Activated CD4-positive, alpha-beta T cell treated with anti-CD3 and anti-CD28 coated beads, Interleukin-2, amount 50 U/mL, for 4 hours (primary cell): ENCODE results near the gene SCNN1A.

Experiments used
- DNase-seq, 2 experiments: peaks; one replicate each; pipeline ENCODE4 v3.0.0-alpha.2; 2020

Gene SCNN1A

GRCh38 chr12:6375269-6376078 is at the start of gene SCNN1A:
Gene SCNN1A (minus strand): TSS chr12:6375563. CDS start chr12:6374783, 780 bp downstream.
- no peak for DNase-seq

- no peak for DNase-seq
Measured at GRCh38 chr12:6424866-6425265, 49.5 kb upstream of the SCNN1A start.

GRCh38 chr12:6424008-6424347 is 48.6 kb upstream of the SCNN1A start:
- DNase-seq, result no peak

DNA sequence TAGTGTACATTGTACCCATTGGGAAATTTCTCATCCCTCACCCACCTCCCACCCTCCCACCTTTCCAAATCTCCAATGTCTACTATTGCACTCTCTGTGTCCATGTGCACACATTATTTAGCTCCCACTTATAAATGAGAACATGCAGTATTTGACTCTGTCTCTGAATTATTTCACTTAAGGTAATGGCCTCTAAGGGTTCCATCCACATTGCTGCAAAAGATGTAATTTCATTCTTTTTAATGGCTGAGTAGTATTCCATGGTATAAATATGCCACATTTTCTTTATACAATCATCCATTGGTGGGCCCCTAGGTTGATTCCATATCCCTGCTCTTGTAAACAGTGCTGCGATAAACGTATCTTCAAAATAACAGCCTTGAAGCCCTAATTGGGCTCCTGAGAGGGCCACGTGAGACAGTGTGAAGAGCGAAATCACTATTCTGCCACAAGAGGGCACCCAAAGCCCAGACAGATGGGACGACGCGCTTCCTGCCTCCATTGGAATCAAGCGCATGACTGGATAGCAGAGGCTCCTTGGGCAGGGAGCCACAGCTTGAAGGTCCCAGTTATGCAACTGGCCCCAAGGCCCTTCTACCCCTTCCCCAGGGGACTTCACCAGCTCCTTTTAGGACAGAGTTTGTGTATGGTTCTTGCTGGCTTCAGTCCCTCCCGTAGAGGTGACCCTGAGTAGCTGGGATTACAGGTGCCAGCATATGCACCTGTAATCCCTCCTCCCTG is 48.1 kb upstream of the SCNN1A start:
- peak; percentile 64 to 70 for DNase-seq

DNA sequence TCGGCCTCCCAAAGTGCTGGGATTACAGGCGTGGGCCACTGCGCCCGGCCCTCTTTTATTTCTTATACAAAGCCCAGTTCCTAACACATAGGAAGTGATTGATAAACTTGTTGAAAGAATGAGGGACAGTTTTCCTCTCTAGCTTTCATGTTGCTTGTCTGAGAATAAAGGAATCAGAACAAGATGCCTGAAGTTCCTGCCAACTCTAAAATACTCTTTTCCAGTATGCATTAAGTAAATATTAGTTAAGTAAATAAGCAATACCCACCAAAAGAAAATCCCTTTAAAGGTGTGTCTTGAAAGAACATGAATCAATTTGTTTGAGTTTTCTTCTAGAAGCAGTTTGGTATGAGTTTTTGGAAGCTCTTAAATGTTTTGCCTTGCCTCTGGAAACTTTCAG is 45.0 kb upstream of the SCNN1A start:
- DNase-seq, result no peak

GRCh38 chr12:6418796-6419195 is 43.4 kb upstream of the SCNN1A start:
- no peak for DNase-seq

- no peak for DNase-seq
Measured at GRCh38 chr12:6416596-6416995, 41.2 kb upstream of the SCNN1A start.

GRCh38 chr12:6407236-6407954 is 32.0 kb upstream of the SCNN1A start:
- no peak for DNase-seq

GRCh38 chr12:6405963-6406362 is 30.6 kb upstream of the SCNN1A start:
- no peak for DNase-seq

GRCh38 chr12:6404390-6404789 is 29.0 kb upstream of the SCNN1A start:
- DNase-seq, result no peak

GRCh38 chr12:6399884-6400644 is 24.7 kb upstream of the SCNN1A start:
- no peak for DNase-seq

- DNase-seq, result no peak
Measured at GRCh38 chr12:6396031-6396430, 20.7 kb upstream of the SCNN1A start.

GRCh38 chr12:6394398-6394797 is 19.0 kb upstream of the SCNN1A start:
- no peak for DNase-seq

DNA sequence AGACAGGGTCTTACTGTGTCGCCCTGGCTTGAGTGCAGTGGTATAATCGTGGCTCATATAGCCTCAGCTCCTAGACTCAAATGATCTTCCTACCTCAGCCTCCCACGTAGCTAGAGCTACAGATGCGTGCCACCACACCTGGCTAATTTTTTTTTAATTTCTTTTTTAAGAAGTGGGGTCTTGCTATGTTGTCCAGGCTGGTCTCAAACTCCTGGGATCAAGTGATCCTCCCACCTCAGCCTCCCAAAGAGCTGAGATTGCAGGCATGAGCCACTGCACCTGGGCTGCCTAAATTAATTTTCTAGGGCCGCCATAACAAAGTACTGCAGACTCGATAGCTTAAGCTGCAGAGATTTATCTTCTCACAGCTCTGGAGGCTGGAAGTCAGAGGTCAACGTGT is 17.7 kb upstream of the SCNN1A start:
- no peak for DNase-seq

DNA sequence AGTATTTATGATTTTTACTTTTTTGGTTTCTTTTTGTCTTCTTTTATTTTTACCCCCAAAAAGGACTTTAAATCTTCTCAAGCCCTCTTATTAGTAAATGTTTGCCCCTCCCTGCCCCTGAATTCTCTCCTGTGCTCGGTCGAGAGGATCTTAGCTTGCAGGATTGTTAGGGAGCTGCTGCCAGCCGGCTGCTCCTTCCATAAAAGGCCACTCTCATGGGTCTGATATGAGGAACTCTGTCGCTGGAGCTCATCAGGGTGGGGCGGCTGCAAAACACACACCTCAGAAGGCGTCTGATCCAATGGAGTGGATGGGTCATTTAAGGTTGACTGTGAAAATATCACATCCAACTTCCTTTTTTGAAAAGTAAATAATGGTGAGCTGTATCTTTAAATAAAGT is 17.1 kb upstream of the SCNN1A start:
- DNase-seq, result no peak

GRCh38 chr12:6391013-6391412 is 15.7 kb upstream of the SCNN1A start:
- no peak for DNase-seq

- no peak for DNase-seq
Measured at GRCh38 chr12:6390084-6390799, 14.9 kb upstream of the SCNN1A start.

GRCh38 chr12:6387541-6387940 is 12.2 kb upstream of the SCNN1A start:
- DNase-seq, result no peak

GRCh38 chr12:6386491-6386890 is 11.1 kb upstream of the SCNN1A start:
- no peak for DNase-seq

- no peak for DNase-seq
Measured at GRCh38 chr12:6386038-6386437, 10.7 kb upstream of the SCNN1A start.

DNA sequence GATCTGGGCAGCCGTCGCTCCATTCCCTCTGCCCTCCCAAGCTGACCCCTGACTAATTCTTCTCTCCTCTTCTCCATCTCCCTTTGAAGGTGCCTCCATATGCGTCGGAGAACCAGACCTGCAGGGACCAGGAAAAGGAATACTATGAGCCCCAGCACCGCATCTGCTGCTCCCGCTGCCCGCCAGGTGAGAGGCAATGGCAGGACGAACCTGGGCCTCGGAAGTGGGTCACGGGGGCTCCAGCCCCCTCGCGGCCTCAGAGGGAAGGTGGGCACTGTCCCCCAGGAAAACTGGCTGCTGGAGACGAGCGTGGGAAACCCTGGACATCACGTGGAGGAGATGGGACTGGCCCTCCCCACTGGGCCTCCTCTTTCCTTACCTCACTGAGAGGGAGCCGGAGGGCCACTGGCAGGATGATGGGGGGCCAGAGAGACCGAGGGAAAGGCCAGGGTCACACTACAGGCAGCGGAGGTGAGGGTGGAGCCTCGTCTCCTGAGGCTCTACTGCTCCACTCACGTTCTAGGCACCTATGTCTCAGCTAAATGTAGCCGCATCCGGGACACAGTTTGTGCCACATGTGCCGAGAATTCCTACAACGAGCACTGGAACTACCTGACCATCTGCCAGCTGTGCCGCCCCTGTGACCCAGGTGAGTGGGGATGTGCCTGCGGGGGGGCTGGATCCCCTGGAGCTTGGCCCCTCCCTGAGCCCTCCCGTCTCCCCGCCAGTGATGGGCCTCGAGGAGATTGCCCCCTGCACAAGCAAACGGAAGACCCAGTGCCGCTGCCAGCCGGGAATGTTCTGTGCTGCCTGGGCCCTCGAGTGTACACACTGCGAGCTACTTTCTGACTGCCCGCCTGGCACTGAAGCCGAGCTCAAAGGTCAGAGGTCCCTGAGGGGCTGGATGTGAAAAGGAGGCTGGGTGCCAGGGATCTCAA is 9.4 kb upstream of the SCNN1A start:
- no peak for DNase-seq
